Neuronal stem cell (in vitro differentiated cells): ENCODE results near the gene PROM1.
A peak's percentile ranks its signal among the peaks of the same experiment; 100 is the strongest.

Experiments
- DNase-seq: peaks from one replicate; pipeline ENCODE4 v3.0.0-alpha.2; 2013; ENCODE audit warnings: low spot score
- H2AFZ ChIP-seq: one replicate; pipeline ENCODE4 v1.6.1; 2013; ENCODE audit warnings: mild to moderate bottlenecking, low read length, inconsistent platforms
- H2AK5ac ChIP-seq: 2 replicates; pipeline ENCODE4 v1.6.1; 2013; ENCODE audit warnings: low read depth, mild to moderate bottlenecking, inconsistent platforms, low read length, moderate library complexity, mixed read lengths
- H2BK120ac ChIP-seq: 2 replicates; pipeline ENCODE4 v1.6.1; 2013; ENCODE audit warnings: low read depth, mild to moderate bottlenecking, inconsistent platforms, low read length, moderate library complexity, mixed read lengths
- H2BK12ac ChIP-seq: one replicate; pipeline ENCODE4 v1.6.1; 2013; ENCODE audit warnings: low read length, inconsistent platforms
- H2BK15ac ChIP-seq: 2 replicates; pipeline ENCODE4 v1.6.1; 2013; ENCODE audit warnings: mild to moderate bottlenecking, low read length, inconsistent platforms, mixed read lengths
- H2BK5ac ChIP-seq: one replicate; pipeline ENCODE4 v1.6.1; 2013; ENCODE audit warnings: inconsistent platforms, mild to moderate bottlenecking, low read length, moderate library complexity
- H3K14ac ChIP-seq: one replicate; pipeline ENCODE4 v1.6.1; 2013; ENCODE audit warnings: low read length, inconsistent platforms
- H3K18ac ChIP-seq: 2 replicates; pipeline ENCODE4 v1.6.1; 2013; ENCODE audit warnings: low read length, inconsistent platforms
- H3K23ac ChIP-seq: 2 replicates; pipeline ENCODE4 v1.6.1; 2013; ENCODE audit warnings: low read depth, mild to moderate bottlenecking, mixed read lengths, low read length, inconsistent platforms; ENCODE audit not compliant: poor library complexity
- H3K27ac ChIP-seq: replicated peaks from 3 replicates; pipeline ENCODE4 v1.5.1; 2013; ENCODE audit warnings: low read length, inconsistent platforms
- H3K27me3 ChIP-seq, 3 experiments: 2 replicates each; pipeline ENCODE4 v1.6.1; 2013; ENCODE audit warnings: low read length in 3 of 3, mild to moderate bottlenecking in 2 of 3, inconsistent platforms in 1 of 3, low read depth in 1 of 3, mixed read lengths in 1 of 3, moderate library complexity in 1 of 3; ENCODE audit not compliant: control insufficient read depth in 3 of 3, insufficient read depth in 3 of 3
- H3K36me3 ChIP-seq, 2 donors: replicated peaks in 1 of 2; 2 replicates each; pipeline ENCODE4 v1.6.1; 2013; ENCODE audit warnings: low read length in 2 of 2; ENCODE audit not compliant: control insufficient read depth in 2 of 2, insufficient read depth in 2 of 2
- H3K4ac ChIP-seq: 2 replicates; pipeline ENCODE4 v1.6.1; 2013; ENCODE audit warnings: inconsistent platforms, mild to moderate bottlenecking, low read length, moderate library complexity
- H3K4me1 ChIP-seq, 2 donors: 1 replicate in 1 of 2; 2 replicates in 1 of 2; pipeline ENCODE4 v1.6.1; 2013; ENCODE audit warnings: low read length in 2 of 2, low read depth in 1 of 2; ENCODE audit not compliant: control insufficient read depth in 2 of 2, insufficient read depth in 1 of 2
- H3K4me2 ChIP-seq: one replicate; pipeline ENCODE4 v1.6.1; 2013; ENCODE audit warnings: mild to moderate bottlenecking, low read length, inconsistent platforms; ENCODE audit not compliant: insufficient read depth, poor library complexity, severe bottlenecking
- H3K4me3 ChIP-seq, 2 donors: 2 replicates each; pipeline ENCODE4 v1.5.1; 2013; ENCODE audit warnings: low read length in 2 of 2, mild to moderate bottlenecking in 2 of 2, inconsistent platforms in 1 of 2, moderate library complexity in 1 of 2
- H3K79me1 ChIP-seq: one replicate; pipeline ENCODE4 v1.6.1; 2013; ENCODE audit warnings: low read depth, mild to moderate bottlenecking, inconsistent platforms, low read length, moderate library complexity
- H3K9ac ChIP-seq: one replicate; pipeline ENCODE4 v1.6.1; 2013; ENCODE audit warnings: mild to moderate bottlenecking, low read depth, low read length, inconsistent platforms; ENCODE audit not compliant: poor library complexity
- H3K9me3 ChIP-seq, 2 donors: replicated peaks in 1 of 2; 2 replicates each; pipeline versions ENCODE3 to v1.6.1; 2013; ENCODE audit warnings: low read length in 2 of 2, mild to moderate bottlenecking in 2 of 2, inconsistent platforms in 1 of 2, low read depth in 1 of 2, mixed read lengths in 1 of 2, moderate library complexity in 1 of 2; ENCODE audit not compliant: control insufficient read depth in 2 of 2, insufficient read depth in 1 of 2
- H4K8ac ChIP-seq: one replicate; pipeline ENCODE4 v1.6.1; 2013; ENCODE audit warnings: low read depth, mild to moderate bottlenecking, inconsistent platforms, low read length, moderate library complexity
- H4K91ac ChIP-seq: one replicate; pipeline ENCODE4 v1.6.1; 2013; ENCODE audit warnings: low read length, low read depth, mild to moderate bottlenecking, inconsistent platforms; ENCODE audit not compliant: poor library complexity
- WGBS, 2 donors: extraction: QIAGEN DNeasy Blood & Tissue Kit; methylation state at CpG; one replicate each; pipeline ENCODE4 v1.1.7; 2013; ENCODE audit warnings: missing lambda C conversion rate in 2 of 2, mixed read lengths in 1 of 2; ENCODE audit not compliant: insufficient read length in 2 of 2, insufficient replicate concordance in 1 of 2; ENCODE audit errors: extremely low coverage in 2 of 2; 5-methylcytosine and 5-hydroxymethylcytosine counted together

PROM1 gene

GRCh38 chr4:16027114-16027513 lies 56.7 kb downstream of the PROM1 start:
- no peak overlapping the region for H3K4me2 ChIP-seq
- no peak overlapping the region for H2BK12ac ChIP-seq
- WGBS, 2 donors, result no CpG with 5 or more reads among the region's 2 CpGs

GRCh38 chr4:16026160-16026761 lies 57.6 kb downstream of the PROM1 start:
- H2AK5ac ChIP-seq, result no peak overlapping the region
- no peak overlapping the region for H4K91ac ChIP-seq
- peaks cover 24 to 45% of the 10 kb centered on the region in 2 donors for H3K36me3 ChIP-seq
- no peak overlapping the region for H3K18ac ChIP-seq
- H3K4me3 ChIP-seq, result no peak overlapping the region
- H3K14ac ChIP-seq, result no peak overlapping the region
- H3K4me1 ChIP-seq, result peaks cover 4 to 11% of the 10 kb centered on the region in 2 donors
- H2BK120ac ChIP-seq, result no peak overlapping the region
- H3K27ac ChIP-seq, result no peak overlapping the region
- no peak overlapping the region for H3K9ac ChIP-seq
- H3K4ac ChIP-seq, result no peak overlapping the region
- H2BK5ac ChIP-seq, result no peak overlapping the region
- no CpG with 5 or more reads among the region's 5 CpGs for WGBS, 2 donors
- no peak overlapping the region for H3K23ac ChIP-seq
- H3K9me3 ChIP-seq, result no peaks in the 10 kb centered on the region
- H2AFZ ChIP-seq, result no peak overlapping the region
- no peak overlapping the region for H2BK15ac ChIP-seq
- H3K4me2 ChIP-seq, result no peak overlapping the region
- H3K79me1 ChIP-seq, result no peaks in the 10 kb centered on the region
- DNase-seq, result peak; percentile 59
- no peak overlapping the region for H2BK12ac ChIP-seq
- H3K27me3 ChIP-seq, result no peaks in the 10 kb centered on the region
- no peak overlapping the region for H4K8ac ChIP-seq

More at GRCh38 chr4:16027114-16027513, 56.7 kb downstream of the PROM1 start:
- Histone ChIP-seq H3K79me1 (no peaks in the 10 kb centered on the region), H3K9ac (no peak overlapping the region), H3K4me1 (peaks cover 11 to 20% of the 10 kb centered on the region in 2 donors), H3K4ac (no peak overlapping the region), H4K91ac (no peak overlapping the region), H3K18ac (no peak overlapping the region), H3K14ac (no peak overlapping the region), H3K23ac (no peak overlapping the region), H2BK15ac (no peak overlapping the region), H3K36me3 (peaks cover 19 to 36% of the 10 kb centered on the region in 2 donors), H4K8ac (no peak overlapping the region), H3K9me3 (no peaks in the 10 kb centered on the region), H2BK5ac (no peak overlapping the region), H3K4me3 (no peak overlapping the region), H2AK5ac (no peak overlapping the region), H2BK120ac (no peak overlapping the region), H2AFZ (no peak overlapping the region), H3K27me3 (no peaks in the 10 kb centered on the region), H3K27ac (no peak overlapping the region)
- no peak for DNase-seq

GRCh38 chr4:16025268-16025667 lies 58.6 kb downstream of the PROM1 start:
- Histone ChIP-seq H3K4me2 (no peak overlapping the region), H3K18ac (no peak overlapping the region), H3K36me3 (peaks cover 24 to 54% of the 10 kb centered on the region in 2 donors), H2BK15ac (no peak overlapping the region), H2AK5ac (no peak overlapping the region), H2AFZ (no peak overlapping the region), H2BK5ac (no peak overlapping the region), H2BK12ac (no peak overlapping the region), H3K4ac (no peak overlapping the region), H3K4me3 (no peak overlapping the region), H3K27me3 (no peaks in the 10 kb centered on the region), H4K8ac (no peak overlapping the region), H4K91ac (no peak overlapping the region), H3K27ac (no peak overlapping the region), H3K23ac (no peak overlapping the region), H3K9ac (no peak overlapping the region), H3K9me3 (no peaks in the 10 kb centered on the region), H3K14ac (no peak overlapping the region), H3K79me1 (no peaks in the 10 kb centered on the region), H2BK120ac (no peak overlapping the region), H3K4me1 (peaks cover 4 to 8% of the 10 kb centered on the region in 2 donors)
- no CpG with 5 or more reads among the region's 5 CpGs for WGBS, 2 donors
- no peak for DNase-seq

- Histone ChIP-seq H3K9ac (no peak overlapping the region), H2AFZ (no peak overlapping the region), H3K4ac (no peak overlapping the region), H4K91ac (no peak overlapping the region), H3K9me3 (no peaks in the 10 kb centered on the region), H3K27me3 (no peaks in the 10 kb centered on the region), H3K79me1 (no peaks in the 10 kb centered on the region), H3K14ac (no peak overlapping the region), H3K18ac (no peak overlapping the region), H2BK5ac (no peak overlapping the region), H3K4me3 (no peak overlapping the region), H3K4me1 (peaks cover 0 to under 1% of the 10 kb centered on the region in 2 donors), H2AK5ac (no peak overlapping the region), H3K4me2 (no peak overlapping the region), H2BK120ac (no peak overlapping the region), H2BK15ac (no peak overlapping the region), H3K27ac (no peak overlapping the region), H4K8ac (no peak overlapping the region), H3K36me3 (peaks cover 29 to 67% of the 10 kb centered on the region in 2 donors), H3K23ac (no peak overlapping the region), H2BK12ac (no peak overlapping the region)
- no peak for DNase-seq
- WGBS, 2 donors, result no CpG with 5 or more reads among the region's 10 CpGs
These were observed 59.9 kb downstream of the PROM1 start for GRCh38 chr4:16023776-16024408.
